Activated CD4-positive, alpha-beta T cell treated with anti-CD3 and anti-CD28 coated beads, Interleukin-2, amount 50 U/mL, for 4 hours (primary cell): Measurements from ENCODE around the gene C5orf47.

Experiments
- DNase-seq, 2 experiments: peaks; one replicate each; pipeline ENCODE4 v3.0.0-alpha.2; 2020

C5orf47 gene

GRCh38 chr5:173988554-173989431 is at the start of gene C5orf47:
Gene C5orf47 (plus strand): TSS chr5:173989170. CDS start chr5:173989264, 94 bp downstream.
- DNase-seq: no peak

GRCh38 chr5:173940269-173940668 is 48.7 kb upstream of the C5orf47 start:
- no peak for DNase-seq

DNA sequence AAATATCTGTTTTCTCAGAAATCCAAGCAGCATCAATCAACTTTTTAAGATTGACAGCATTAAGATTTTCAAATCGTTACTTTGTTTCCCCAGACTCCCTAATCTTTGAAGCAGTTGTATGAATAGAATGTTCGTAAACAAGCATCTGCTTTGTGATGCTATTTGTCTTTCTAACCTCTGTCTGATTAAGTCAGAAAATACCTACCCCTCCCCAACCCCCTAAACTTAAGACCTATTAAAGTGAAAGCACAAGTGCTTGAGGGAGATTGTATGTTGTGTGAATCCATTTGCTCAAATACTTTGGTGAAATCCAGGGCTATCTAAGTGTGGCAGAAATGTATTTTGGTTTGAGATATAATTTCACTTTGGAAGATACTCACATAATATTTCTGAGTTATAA is 47.9 kb upstream of the C5orf47 start:
- no peak for DNase-seq

GRCh38 chr5:173941758-173942401 is 47.1 kb upstream of the C5orf47 start:
- DNase-seq: no peak

DNA sequence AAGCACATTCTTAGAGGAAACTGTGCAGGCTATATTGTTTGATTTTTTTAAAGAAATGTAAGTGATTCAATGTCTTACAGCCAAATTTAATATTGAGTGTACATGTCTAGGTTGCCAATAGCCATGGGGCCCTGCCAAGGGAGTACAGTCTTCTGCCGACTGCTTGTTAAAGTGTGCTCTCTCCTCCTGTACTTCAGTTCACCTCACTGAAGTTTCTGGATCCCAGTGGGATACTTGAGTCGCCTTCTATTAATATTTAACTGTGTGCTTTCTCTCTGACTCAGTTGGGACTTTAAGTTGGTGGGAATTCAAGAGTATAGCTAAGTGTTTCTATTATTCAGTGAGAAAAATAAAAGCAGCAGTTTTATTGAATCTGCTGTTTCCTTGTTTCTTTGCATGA is 44.5 kb upstream of the C5orf47 start:
- DNase-seq: no peak

GRCh38 chr5:173945160-173945559 is 43.8 kb upstream of the C5orf47 start:
- no peak for DNase-seq

GRCh38 chr5:173946323-173946722 is 42.6 kb upstream of the C5orf47 start:
- no peak for DNase-seq

- DNase-seq: no peak
Measured at GRCh38 chr5:173950829-173951228, 38.1 kb upstream of the C5orf47 start.

DNA sequence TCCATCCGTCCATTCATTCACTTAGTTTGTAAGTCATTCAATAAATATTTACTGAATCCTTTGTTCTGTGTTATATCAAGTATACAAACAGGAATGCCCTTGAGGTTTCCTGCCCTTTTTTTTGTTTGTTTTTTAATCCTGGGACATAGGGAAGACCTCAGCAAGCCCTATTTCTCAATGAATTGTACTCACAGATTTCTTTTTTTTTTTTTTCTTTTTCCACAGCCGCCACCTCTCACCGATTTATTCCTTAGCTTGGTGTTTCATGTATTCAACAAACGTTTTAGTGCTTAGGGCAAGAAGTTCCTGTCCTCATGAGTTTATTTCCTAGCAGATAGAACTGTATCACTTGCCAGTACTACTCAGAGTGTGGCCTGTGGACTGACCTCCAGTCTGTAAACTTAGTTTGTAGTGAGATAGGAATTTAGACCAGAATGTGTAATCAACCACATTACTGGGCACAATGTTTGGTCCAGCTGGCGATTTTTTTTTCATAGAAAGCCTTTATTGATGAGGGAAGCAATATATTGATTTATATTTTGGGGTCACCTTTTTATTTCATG is 35.4 kb upstream of the C5orf47 start:
- no peak for DNase-seq

DNA sequence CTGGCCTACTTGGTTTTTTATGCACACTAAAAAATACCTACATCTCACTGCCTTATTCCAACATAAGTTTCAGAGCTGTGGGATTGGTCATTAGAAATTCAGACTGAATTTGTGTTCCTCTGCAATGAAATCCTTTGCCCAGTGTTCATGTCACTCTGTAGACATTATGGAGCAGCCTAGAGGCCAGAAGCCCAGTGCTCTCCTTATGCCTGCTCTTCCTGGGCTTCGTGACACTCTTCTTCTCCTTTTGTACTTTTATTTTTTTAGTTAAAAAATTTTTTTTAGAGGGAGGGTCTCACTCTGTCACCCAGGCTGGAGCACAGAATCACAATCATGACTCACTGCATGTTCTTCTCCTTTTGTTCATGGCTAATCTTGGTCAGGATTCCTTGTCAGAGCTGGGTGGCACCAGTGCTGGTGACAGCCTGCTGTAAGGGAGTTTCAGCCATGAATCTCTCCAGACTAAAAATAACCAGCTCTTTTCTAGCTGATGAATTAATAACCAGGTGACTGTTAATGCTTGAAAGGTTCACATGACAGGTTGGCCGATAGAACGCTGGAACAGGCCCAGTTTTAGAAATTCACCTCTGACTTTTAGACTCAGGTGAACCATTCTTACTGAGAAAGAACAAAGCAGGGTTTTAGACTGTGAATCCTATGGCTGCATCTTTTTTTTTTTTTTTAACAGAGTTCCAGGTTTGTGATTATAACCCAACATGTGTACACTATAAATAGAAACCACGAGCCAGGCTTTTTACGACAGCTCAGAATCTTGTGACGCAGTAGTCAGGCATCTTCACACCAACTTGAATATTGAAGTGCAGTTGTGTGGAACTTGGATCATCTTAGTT is 34.1 kb upstream of the C5orf47 start:
- DNase-seq: no peak

- no peak for DNase-seq
Measured at GRCh38 chr5:173960986-173961385, 28.0 kb upstream of the C5orf47 start.

GRCh38 chr5:173961418-173961817 is 27.6 kb upstream of the C5orf47 start:
- no peak for DNase-seq

DNA sequence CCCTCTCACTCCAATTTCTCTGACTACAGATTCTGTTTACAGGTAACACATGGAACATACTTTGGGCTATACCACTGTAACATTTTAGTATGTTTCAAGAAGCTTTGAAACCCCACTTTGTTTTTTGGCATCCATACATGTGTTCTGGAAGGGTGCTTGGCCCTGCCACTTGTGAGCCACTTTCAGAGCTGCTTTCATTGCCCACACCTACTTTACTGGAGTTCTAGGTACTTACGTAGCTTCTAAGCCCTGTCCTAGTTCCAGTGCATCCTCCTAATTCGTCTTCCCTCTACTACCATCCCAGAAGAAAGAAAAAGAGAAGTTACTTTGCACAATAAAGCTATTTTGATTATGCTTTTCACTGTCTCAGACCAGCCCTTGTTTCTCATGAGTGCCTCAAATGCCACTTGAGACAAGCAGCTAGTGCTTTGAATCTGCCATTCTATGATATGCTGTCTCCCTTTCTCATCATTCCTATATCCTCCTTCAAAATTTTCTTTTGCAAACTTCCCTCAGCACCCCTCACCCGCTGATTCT is 26.5 kb upstream of the C5orf47 start:
- no peak for DNase-seq

GRCh38 chr5:173963182-173963838 is 25.7 kb upstream of the C5orf47 start:
- no peak for DNase-seq

DNA sequence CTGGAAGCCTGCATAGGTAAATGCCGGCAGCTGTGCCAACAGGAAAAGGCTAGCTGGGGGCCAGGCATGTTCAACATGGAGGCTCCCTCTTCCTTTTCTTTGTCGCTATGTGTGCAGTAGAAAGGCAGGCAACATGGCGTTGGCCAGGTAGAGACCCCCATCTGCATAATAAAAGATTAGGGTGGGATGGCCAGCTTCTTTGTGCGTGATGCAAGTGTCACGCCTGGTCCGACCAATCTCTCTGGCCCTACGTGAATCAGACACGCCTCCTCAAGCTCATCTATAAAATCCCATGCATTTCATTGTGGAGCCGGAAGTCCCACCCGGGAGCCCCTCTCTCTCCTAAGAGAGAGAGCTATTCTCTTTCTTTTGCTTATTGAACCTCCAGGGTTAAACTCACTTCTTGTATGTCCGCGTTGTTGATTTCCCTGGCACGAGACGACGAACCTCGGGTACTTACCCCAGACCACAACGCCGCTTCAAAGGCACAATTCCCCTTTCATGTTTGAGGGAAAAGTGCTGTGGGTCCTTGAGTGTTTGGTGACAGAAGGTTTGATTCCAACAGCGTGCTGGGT is 25.0 kb upstream of the C5orf47 start:
- no peak for DNase-seq

DNA sequence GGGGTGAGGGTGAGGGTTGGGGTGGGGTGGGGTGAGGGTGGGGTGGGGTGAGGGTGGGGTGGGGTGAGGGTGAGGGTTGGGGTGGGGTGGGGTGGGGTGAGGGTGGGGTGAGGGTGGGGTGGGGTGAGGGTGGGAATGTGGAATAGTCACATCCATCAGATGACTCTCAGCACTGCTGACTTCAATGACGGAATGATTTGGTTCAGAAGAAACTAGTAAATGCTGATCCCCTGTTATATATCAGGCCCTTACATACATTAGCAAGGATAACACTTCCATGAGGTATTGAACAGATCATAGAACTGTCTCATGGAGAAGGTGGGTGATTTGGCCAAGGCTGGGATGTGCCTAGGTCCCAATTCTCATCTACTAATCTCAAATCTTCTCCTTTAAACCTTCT is 24.5 kb upstream of the C5orf47 start:
- no peak for DNase-seq

DNA sequence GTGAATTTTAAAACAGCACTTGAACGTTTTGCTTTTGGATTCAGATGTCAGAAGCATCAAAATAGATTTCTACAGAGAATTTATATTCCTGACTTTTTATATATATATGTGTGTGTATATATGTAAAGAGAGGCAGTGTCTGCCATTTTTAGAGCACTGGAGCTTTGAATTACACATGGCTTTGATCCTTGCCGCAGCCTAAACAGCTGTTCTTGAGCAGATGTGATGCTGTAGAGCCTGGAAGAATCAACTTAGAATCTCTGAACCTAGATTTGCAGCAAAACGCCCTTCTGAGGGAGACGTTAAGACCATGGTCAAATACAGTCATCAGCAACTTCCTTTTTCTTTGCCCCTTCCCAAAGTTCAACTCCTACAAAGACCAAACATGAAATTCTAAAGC is 21.7 kb upstream of the C5orf47 start:
- DNase-seq: no peak

GRCh38 chr5:173968154-173968797 is 20.7 kb upstream of the C5orf47 start:
- no peak for DNase-seq

DNA sequence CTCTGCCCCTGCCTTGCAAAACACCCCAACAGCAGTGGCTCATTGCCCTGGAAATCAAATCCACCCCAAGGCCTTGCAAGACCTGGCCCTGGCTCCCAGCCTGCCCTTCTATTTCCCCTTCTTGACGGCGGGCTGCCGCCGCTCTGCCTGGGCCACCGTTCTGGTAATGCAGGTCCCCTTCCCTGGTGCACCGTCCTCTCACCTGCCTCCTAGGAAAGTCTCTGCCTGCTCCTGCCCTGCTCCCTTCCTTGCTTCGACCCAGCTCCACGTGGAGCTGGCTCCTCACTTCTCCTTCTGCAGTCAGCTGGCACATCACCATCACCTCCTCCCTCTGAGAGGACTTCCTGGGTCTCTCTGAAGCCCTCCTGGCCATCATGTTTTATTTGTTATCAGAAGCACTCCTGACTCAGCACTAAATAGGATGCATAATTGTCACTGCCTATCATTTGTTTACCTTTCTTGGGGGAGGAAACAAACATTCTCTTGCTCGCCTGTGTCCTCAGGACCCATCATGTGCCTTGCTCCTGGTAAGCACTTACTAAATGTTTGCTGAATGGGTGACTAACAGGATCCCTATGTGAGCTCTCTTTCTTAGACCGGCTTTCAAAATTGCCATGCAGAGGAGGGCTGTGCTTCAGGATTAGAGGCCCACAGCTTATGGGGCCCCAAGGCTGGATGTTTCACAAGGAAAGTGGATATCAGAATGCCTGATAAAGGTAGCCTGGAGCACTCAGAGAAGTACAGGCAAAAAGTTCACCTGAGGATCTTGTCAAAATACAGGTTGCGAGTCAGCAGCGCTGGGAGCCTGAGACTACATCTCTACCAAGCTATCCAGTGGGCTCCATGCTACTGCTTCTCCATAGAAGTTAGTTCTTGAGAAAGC is 19.6 kb upstream of the C5orf47 start:
- DNase-seq: no peak
